GM23338 (cell line): ENCODE results near the gene PGC.

Experiments
- CREB1 ChIP-seq: fragments of 250-450 bp; sonication (Bioruptor Pico); IDR thresholded peaks from 2 replicates; pipeline ENCODE4 v1.5.0; 2020; ENCODE audit warnings: low read depth, mild to moderate bottlenecking, moderate library complexity
- CTCF ChIP-seq, 2 experiments: fragments of 200-600 bp in 1 of 2; sonication (generic) in 1 of 2; conservative IDR thresholded peaks; 2 replicates each; pipeline versions ENCODE4 v1.5.1 to v1.6.1; 2016 to 2017; ENCODE audit warnings: antibody characterized with exemption in 2 of 2, low read depth in 2 of 2, mild to moderate bottlenecking in 2 of 2, moderate library complexity in 1 of 2
- POLR2AphosphoS5 ChIP-seq: IDR thresholded peaks from 2 replicates; pipeline ENCODE4 v1.6.1; 2016; ENCODE audit warnings: antibody characterized with exemption, low read depth

- TF ChIP-seq CREB1 (CRISPR knock-in tag) (no peak), POLR2AphosphoS5 (no peak), CTCF (conservative IDR thresholded peaks at IDR 0.05; ENCODE audit: low read depth in 2 of 2) (no peak)
These were observed 33.4 kb downstream of the PGC start for GRCh38 chr6:41713650-41714291.
